ENCODE measurements around the gene SH3PXD2B.

The SH3PXD2B gene

GRCh38 chr5:172454358-172455086 is at the start of gene SH3PXD2B:
Gene SH3PXD2B (minus strand): TSS chr5:172454525. CDS start chr5:172454352, 173 bp downstream.
- H3K27ac ChIP-seq: peak within 1 kb of the TSS; percentile 73
- no peaks in the 10 kb centered on the region for H3K9me3 ChIP-seq
- peak within 1 kb of the TSS; percentile 88 for H3K4me3 ChIP-seq
- H3K4me2 ChIP-seq: peak within 1 kb of the TSS; percentile 95
- H3K36me3 ChIP-seq: no peaks in the 10 kb centered on the region
- peak within 1 kb of the TSS; percentile 75 for H3K9ac ChIP-seq
- H3K4me1 ChIP-seq: peaks cover 43% of the 10 kb centered on the region
- peaks cover 12% of the 10 kb centered on the region; the same call in 1 of the 2 replicates for H4K20me1 ChIP-seq
- no peaks in the 10 kb centered on the region for H3K27me3 ChIP-seq
- no peak for TF ChIP-seq Cebpa-rat (IDR thresholded peaks at IDR 0.05)

GRCh38 chr5:172502969-172503368 is 48.6 kb upstream of the SH3PXD2B start:
- Histone ChIP-seq H3K36me3 (no peaks in the 10 kb centered on the region), H4K20me1 (no peaks in the 10 kb centered on the region), H3K4me1 (peaks cover 27% of the 10 kb centered on the region), H3K9ac (no peak overlapping the region), H3K4me3 (no peak overlapping the region), H3K4me2 (no peak overlapping the region), H3K9me3 (no peaks in the 10 kb centered on the region), H3K27me3 (no peaks in the 10 kb centered on the region), H3K27ac (no peak overlapping the region)
- TF ChIP-seq Cebpa-rat (IDR thresholded peaks at IDR 0.05): no peak

- no peak for TF ChIP-seq Cebpa-rat (IDR thresholded peaks at IDR 0.05)
- H4K20me1 ChIP-seq: no peaks in the 10 kb centered on the region
- no peak overlapping the region for H3K4me2 ChIP-seq
- no peak overlapping the region for H3K4me3 ChIP-seq
- peaks cover 29% of the 10 kb centered on the region for H3K4me1 ChIP-seq
- no peak overlapping the region for H3K9ac ChIP-seq
- H3K27ac ChIP-seq: no peak overlapping the region
- H3K9me3 ChIP-seq: no peaks in the 10 kb centered on the region
- H3K27me3 ChIP-seq: no peaks in the 10 kb centered on the region
- no peaks in the 10 kb centered on the region for H3K36me3 ChIP-seq
These were observed 48.1 kb upstream of the SH3PXD2B start for GRCh38 chr5:172502410-172502809.

- H3K9ac ChIP-seq: no peak overlapping the region
- H3K9me3 ChIP-seq: no peaks in the 10 kb centered on the region
- H3K4me3 ChIP-seq: no peak overlapping the region
- H3K36me3 ChIP-seq: no peaks in the 10 kb centered on the region
- no peak overlapping the region for H3K4me2 ChIP-seq
- H4K20me1 ChIP-seq: no peaks in the 10 kb centered on the region
- H3K4me1 ChIP-seq: peaks cover 35% of the 10 kb centered on the region
- TF ChIP-seq Cebpa-rat (IDR thresholded peaks at IDR 0.05): no peak
- no peaks in the 10 kb centered on the region for H3K27me3 ChIP-seq
- no peak overlapping the region for H3K27ac ChIP-seq
These were observed 47.5 kb upstream of the SH3PXD2B start for GRCh38 chr5:172501708-172502320.

GRCh38 chr5:172499287-172499686 is 45.0 kb upstream of the SH3PXD2B start:
- no peak for TF ChIP-seq Cebpa-rat (IDR thresholded peaks at IDR 0.05)
- no peak overlapping the region for H3K9ac ChIP-seq
- no peaks in the 10 kb centered on the region for H3K27me3 ChIP-seq
- H3K4me2 ChIP-seq: no peak overlapping the region
- H3K4me3 ChIP-seq: no peak overlapping the region
- no peaks in the 10 kb centered on the region for H3K36me3 ChIP-seq
- H3K27ac ChIP-seq: no peak overlapping the region
- H3K4me1 ChIP-seq: peaks cover 36% of the 10 kb centered on the region
- no peaks in the 10 kb centered on the region for H3K9me3 ChIP-seq
- H4K20me1 ChIP-seq: no peaks in the 10 kb centered on the region

- Histone ChIP-seq H3K27me3 (no peaks in the 10 kb centered on the region), H3K9ac (no peak overlapping the region), H3K4me1 (peaks cover 36% of the 10 kb centered on the region), H3K4me2 (no peak overlapping the region), H4K20me1 (no peaks in the 10 kb centered on the region), H3K4me3 (no peak overlapping the region), H3K9me3 (no peaks in the 10 kb centered on the region), H3K36me3 (no peaks in the 10 kb centered on the region), H3K27ac (no peak overlapping the region)
- TF ChIP-seq Cebpa-rat (IDR thresholded peaks at IDR 0.05): no peak
These were observed 44.3 kb upstream of the SH3PXD2B start for GRCh38 chr5:172498431-172499129.

- Histone ChIP-seq H3K4me2 (peak overlapping the region; percentile 65), H3K4me1 (peaks cover 38% of the 10 kb centered on the region), H3K27me3 (no peaks in the 10 kb centered on the region), H3K36me3 (no peaks in the 10 kb centered on the region), H3K27ac (no peak overlapping the region), H3K9ac (no peak overlapping the region), H3K4me3 (no peak overlapping the region), H4K20me1 (no peaks in the 10 kb centered on the region), H3K9me3 (no peaks in the 10 kb centered on the region)
- TF ChIP-seq Cebpa-rat (IDR thresholded peaks at IDR 0.05): no peak
These were observed 43.4 kb upstream of the SH3PXD2B start for GRCh38 chr5:172497591-172498255.

- no peaks in the 10 kb centered on the region for H3K36me3 ChIP-seq
- H3K9me3 ChIP-seq: no peaks in the 10 kb centered on the region
- no peak overlapping the region for H3K9ac ChIP-seq
- H3K27ac ChIP-seq: no peak overlapping the region
- peak overlapping the region; percentile 65 for H3K4me2 ChIP-seq
- H3K27me3 ChIP-seq: no peaks in the 10 kb centered on the region
- H4K20me1 ChIP-seq: no peaks in the 10 kb centered on the region
- H3K4me3 ChIP-seq: no peak overlapping the region
- no peak for TF ChIP-seq Cebpa-rat (IDR thresholded peaks at IDR 0.05)
- H3K4me1 ChIP-seq: peaks cover 47% of the 10 kb centered on the region
These were observed 42.5 kb upstream of the SH3PXD2B start for GRCh38 chr5:172496671-172497371.
